NT2/D1 (cell line): ENCODE results near the gene TIMM13.

ENCODE experiments used
- SUZ12 ChIP-seq: IDR thresholded peaks from 2 replicates; pipeline ENCODE4 v1.6.1; 2011; ENCODE audit not compliant: insufficient read length, insufficient read depth; ENCODE audit errors: extremely low read depth
- YY1 ChIP-seq: IDR thresholded peaks from 2 replicates; pipeline ENCODE4 v1.6.1; 2011; ENCODE audit not compliant: insufficient read length, insufficient read depth
- ZNF274 ChIP-seq: IDR thresholded peaks from 2 replicates; pipeline ENCODE4 v1.6.1; 2011; ENCODE audit warnings: mild to moderate bottlenecking, low read depth, low read length

DNA sequence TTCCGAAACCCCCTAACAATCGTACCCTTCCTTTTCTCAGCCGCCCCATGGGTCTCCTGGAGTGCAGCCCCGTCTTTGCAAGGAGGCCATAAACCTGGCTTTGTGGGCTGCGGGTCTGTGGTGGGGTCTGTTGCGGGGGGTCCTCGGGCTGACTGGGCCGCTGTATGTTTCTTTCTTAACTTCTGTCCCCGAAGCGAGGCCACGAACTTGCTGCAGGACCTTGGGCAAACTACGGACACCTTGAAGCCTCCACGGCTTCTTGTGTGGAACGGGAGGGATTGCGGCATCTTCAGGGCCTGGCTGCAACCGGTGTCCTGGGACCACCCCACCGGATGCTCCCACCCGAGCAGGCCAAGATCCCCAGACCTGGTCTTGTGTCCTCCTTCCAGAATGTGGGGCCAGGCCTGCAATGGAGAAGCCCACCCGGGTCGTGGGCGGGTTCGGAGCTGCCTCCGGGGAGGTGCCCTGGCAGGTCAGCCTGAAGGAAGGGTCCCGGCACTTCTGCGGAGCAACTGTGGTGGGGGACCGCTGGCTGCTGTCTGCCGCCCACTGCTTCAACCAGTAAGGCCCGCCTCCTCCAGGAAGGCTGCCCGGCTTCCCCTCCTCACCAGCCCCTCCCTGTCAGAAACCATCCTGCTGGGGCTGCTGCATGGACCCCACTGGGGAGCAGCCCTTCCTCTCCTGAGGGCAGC is 12.0 kb downstream of the TIMM13 start:
- TF ChIP-seq SUZ12 (no peak), ZNF274 (no peak), YY1 (no peak)
